AG09309 (cell line): ENCODE measurements around the gene SLC4A3.

Source experiments
- DNase-seq: peaks from one replicate; pipeline ENCODE4 v3.0.0-alpha.2; 2010; ENCODE audit warnings: low read depth
- H3K4me3 ChIP-seq: 2 replicates; pipeline ENCODE4 v1.5.1; 2011; ENCODE audit warnings: mild to moderate bottlenecking, low read depth, low read length, moderate library complexity; ENCODE audit not compliant: control insufficient read depth
- TF ChIP-seq, protein P1 (sequence below): IDR thresholded peaks from 2 replicates; pipeline ENCODE4 v1.5.1; 2011; ENCODE audit warnings: mild to moderate bottlenecking, low read depth, low read length, inconsistent platforms; ENCODE audit not compliant: insufficient read depth, control insufficient read depth; ENCODE audit errors: missing control alignments

The SLC4A3 gene

DNA sequence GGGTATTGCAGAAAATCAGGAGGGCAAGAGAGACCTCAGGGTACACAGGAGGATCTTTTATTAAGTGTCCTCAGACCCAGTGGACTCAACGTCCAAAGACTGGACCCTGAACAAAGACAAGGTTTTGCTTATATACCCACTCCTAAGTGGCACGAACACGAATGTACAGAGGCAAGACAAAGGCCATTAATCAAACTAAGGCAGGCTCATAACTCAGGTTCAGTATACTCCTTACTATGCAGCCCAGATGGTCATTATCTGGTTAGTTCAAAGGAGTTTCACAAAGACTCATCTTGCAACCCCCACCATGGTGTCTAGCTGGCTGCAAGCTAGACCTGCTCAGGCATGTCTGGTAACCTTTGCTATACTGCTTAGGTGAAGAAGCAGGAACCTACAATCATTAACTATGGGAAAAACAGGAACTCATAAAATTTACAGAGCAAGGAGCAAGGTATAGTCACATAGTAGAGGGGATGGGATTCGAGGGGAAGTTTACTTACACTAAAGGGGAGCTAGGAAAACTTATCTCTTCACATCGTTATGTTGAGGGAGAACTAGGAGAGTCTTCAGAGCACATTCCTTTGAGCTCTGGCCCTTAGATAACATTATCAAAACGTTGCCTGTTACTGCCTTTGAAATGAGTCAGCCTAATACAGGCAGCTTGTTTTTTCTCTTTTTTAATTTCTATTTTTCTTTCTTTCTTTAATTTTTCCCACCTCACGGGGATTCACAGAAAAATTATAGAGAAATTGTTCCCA is 33.9 kb downstream of the SLC4A3 start:
- DNase-seq: no peak
- H3K4me3 ChIP-seq: no peak overlapping the region
- TF ChIP-seq, protein P1, sequence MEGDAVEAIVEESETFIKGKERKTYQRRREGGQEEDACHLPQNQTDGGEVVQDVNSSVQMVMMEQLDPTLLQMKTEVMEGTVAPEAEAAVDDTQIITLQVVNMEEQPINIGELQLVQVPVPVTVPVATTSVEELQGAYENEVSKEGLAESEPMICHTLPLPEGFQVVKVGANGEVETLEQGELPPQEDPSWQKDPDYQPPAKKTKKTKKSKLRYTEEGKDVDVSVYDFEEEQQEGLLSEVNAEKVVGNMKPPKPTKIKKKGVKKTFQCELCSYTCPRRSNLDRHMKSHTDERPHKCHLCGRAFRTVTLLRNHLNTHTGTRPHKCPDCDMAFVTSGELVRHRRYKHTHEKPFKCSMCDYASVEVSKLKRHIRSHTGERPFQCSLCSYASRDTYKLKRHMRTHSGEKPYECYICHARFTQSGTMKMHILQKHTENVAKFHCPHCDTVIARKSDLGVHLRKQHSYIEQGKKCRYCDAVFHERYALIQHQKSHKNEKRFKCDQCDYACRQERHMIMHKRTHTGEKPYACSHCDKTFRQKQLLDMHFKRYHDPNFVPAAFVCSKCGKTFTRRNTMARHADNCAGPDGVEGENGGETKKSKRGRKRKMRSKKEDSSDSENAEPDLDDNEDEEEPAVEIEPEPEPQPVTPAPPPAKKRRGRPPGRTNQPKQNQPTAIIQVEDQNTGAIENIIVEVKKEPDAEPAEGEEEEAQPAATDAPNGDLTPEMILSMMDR: no peak

DNA sequence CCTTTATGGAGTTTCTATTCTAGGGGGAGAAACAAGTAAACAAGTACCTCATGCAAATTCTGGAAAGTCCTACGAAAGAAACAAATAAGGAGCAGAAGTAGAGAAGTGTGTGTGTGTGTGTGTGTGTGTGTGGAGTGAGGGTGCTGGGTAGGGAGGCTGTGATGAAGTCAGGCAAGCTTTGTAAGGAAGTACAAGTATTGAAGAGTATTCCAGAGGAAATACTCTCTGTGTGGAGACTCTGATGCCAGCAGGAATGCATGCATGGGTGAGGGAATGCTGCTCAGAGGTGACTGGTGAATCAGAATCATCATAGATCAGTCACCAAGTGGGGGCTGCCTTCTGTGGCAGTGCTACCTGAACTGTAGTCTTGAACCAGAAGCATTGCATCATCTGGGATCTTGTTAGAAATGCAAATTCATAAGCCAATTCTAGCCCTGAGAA is 34.5 kb downstream of the SLC4A3 start:
- TF ChIP-seq, protein P1: no peak
- no peak overlapping the region for H3K4me3 ChIP-seq
- peak; percentile 14 for DNase-seq

DNA sequence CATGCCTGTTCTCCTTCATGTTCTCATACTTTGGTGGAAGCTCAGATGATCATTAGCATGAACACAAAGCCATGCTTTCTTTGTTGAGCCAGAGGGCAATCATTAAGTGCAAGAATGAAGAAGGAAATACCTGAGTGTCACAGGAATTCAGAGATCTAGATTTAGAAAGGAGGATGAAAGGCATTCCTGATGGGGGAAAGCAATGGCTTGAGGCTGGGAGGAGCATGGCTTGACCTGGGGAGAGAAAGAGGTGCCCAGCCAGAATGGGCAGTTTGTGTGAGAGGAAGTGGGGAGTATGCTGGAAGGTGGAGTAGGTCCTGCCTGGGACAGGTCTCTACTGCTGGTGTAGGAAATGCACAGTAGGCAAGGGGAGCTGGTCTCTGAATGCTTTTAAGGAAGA is 35.1 kb downstream of the SLC4A3 start:
- DNase-seq: no peak
- TF ChIP-seq, protein P1: no peak
- no peak overlapping the region for H3K4me3 ChIP-seq

DNA sequence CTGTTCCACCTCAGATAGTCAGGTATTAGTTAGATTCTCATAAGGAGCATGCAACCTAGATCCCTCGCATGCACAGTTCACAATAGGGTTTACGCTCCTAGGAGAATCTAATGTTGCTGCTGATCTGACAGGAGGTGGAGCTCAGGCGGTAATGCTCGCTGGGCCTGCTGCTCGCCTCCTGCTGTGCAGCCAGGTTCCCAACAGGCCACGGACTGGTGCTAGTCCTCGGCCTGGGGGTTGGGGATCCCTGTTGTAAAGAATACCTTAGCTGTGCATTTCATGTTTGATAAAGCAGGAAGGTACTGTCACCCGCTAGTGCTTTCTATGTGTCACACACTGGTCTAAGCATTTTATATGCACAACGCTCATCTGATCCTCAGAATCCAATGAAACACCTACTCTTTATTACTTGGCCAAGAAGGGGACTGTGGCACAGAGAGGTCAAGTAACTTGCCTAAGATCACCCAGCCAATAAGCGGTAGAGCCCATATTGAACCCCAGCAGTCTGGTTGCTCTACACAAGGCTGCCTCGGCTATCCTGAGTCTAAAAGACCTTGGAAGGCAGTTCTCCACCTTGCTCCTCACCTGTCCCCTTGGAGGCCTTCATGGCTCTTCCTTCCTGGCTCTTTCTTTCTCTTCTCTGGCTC is 35.8 kb downstream of the SLC4A3 start:
- TF ChIP-seq, protein P1: no peak
- DNase-seq: no peak
- no peak overlapping the region for H3K4me3 ChIP-seq

DNA sequence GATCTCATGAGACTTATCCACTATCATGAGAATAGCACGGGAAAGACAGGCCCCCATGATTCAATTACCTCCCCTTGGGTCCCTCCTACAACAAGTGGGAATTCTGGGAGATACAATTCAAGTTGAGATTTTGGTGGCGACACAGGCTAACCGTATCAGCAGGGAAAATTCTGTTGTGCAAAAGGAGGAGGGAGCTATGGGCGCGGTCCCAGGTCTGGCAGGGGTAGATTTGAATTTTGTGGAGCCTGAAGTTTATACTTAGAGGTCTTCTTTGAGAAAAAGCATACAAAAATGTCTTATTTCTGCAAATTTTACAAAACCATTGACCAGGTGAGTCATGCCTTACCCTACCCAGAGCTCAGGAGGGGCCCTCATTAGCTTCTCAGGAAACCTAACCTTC is 36.6 kb downstream of the SLC4A3 start:
- H3K4me3 ChIP-seq: no peak overlapping the region
- DNase-seq: no peak
- TF ChIP-seq, protein P1: no peak

DNA sequence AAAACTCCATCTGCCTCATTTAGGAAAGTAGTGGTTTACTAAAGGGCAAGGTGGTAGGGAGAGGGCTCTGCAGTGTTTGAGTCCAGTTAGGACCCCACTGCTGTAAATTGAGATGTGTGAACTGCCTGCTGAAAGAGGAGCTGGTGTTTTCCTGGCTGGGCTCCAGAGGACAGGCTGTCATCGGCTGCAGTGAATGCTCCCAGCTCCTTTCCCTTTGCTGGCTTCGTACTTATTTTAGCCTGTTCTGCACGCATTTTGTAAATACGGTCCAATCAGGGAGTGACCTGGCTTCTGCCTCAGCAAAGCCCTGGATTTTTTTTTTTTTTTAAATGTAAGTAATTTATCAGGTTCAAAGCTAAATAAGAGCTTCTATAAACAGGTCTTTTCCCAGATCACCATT is 37.5 kb downstream of the SLC4A3 start:
- TF ChIP-seq, protein P1: no peak
- DNase-seq: no peak
- H3K4me3 ChIP-seq: no peak overlapping the region
